Natural killer cell (primary cell): ENCODE results near the gene PSEN2. TPM values are rescaled to one million over a fixed set of nuclear protein-coding genes. Genes with fewer than 3 reads are reported as not detected.

ENCODE experiments used
- ATAC-seq, 3 donors: fragments of 150-1000 bp in 2 of 3; fragments of 200-7000 bp in 1 of 3; cut with Tn5 transposase; 1 replicate in 1 of 3; 2 replicates in 2 of 3; pipeline ENCODE4 v1.10.0; 2021; ENCODE audit warnings: mild to moderate bottlenecking in 2 of 3, moderate library complexity in 2 of 3
- DNase-seq, 2 donors: peaks; one replicate each; pipeline versions ENCODE4 v3.0.0 to v3.0.0-alpha.2; 2013 to 2021; ENCODE audit warnings: mixed read lengths in 1 of 2
- H3K27ac ChIP-seq: one replicate; pipeline ENCODE4 v1.5.1; 2013; ENCODE audit warnings: mild to moderate bottlenecking, low read length
- H3K27me3 ChIP-seq: one replicate; pipeline ENCODE4 v1.6.1; 2013; ENCODE audit warnings: low read length; ENCODE audit not compliant: control insufficient read depth, insufficient read depth
- H3K36me3 ChIP-seq: one replicate; pipeline ENCODE4 v1.6.1; 2013; ENCODE audit warnings: low read length; ENCODE audit not compliant: control insufficient read depth, insufficient read depth
- H3K4me1 ChIP-seq: one replicate; pipeline ENCODE4 v1.6.1; 2013; ENCODE audit warnings: low read length; ENCODE audit not compliant: control insufficient read depth, insufficient read depth
- H3K4me3 ChIP-seq: one replicate; pipeline ENCODE4 v1.5.1; 2013; ENCODE audit warnings: low read length
- H3K9me3 ChIP-seq: one replicate; pipeline ENCODE4 v1.6.1; 2013; ENCODE audit warnings: low read length; ENCODE audit not compliant: control insufficient read depth, insufficient read depth
- H3K27ac Mint-ChIP-seq, 2 donors: one replicate each; pipeline ENCODE4 v1.8.0; 2022; ENCODE audit warnings: mild to moderate bottlenecking in 2 of 2, mixed read lengths in 2 of 2, moderate library complexity in 1 of 2
- H3K27me3 Mint-ChIP-seq, 2 donors: one replicate each; pipeline ENCODE4 v1.8.0; 2022; ENCODE audit warnings: low read depth in 2 of 2, mixed read lengths in 2 of 2
- H3K36me3 Mint-ChIP-seq: one replicate; pipeline ENCODE4 v1.8.0; 2022; ENCODE audit warnings: mixed read lengths
- H3K4me1 Mint-ChIP-seq, 2 donors: one replicate each; pipeline ENCODE4 v1.8.0; 2022; ENCODE audit warnings: mixed read lengths in 2 of 2
- H3K4me3 Mint-ChIP-seq: one replicate; pipeline ENCODE4 v1.8.0; 2022; ENCODE audit warnings: mild to moderate bottlenecking, moderate library complexity, mixed read lengths
- H3K9me3 Mint-ChIP-seq, 2 donors: one replicate each; pipeline ENCODE4 v1.8.0; 2022; ENCODE audit warnings: mixed read lengths in 2 of 2
- CTCF ChIP-seq: fragments of 200-600 bp; IDR thresholded peaks from one replicate; pipeline ENCODE4 v1.8.0; 2022; ENCODE audit warnings: antibody characterized with exemption
- WGBS: methylation state at CpG from one replicate; pipeline ENCODE4 v1.1.7; 2013; ENCODE audit warnings: missing lambda C conversion rate; ENCODE audit not compliant: insufficient coverage; 5-methylcytosine and 5-hydroxymethylcytosine counted together
- intact Hi-C: fragments of 100-400 bp; cut with micrococcal nuclease; formaldehyde crosslinking; loops from one replicate; pipeline ENCODE4 v1.14.2; 2022
- total RNA-seq, 4 donors: library from RNA; stranded (reverse); fragments of 120-200 nt in 1 of 4; gene quantifications; one replicate each; pipeline versions ENCODE4 v1.2.3 to v1.2.4, GENCODE V29; 2013 to 2022

The PSEN2 gene
- total RNA-seq, 3 donors from 2014 or later (not counting 1 experiment from before 2014, with no cell fraction given) = 12.6 to 22.8 (median 14.9) TPM

GRCh38 chr1:226823643-226824042 lies 46.8 kb upstream of the PSEN2 start:
- no peak overlapping the region for H3K4me3 Mint-ChIP-seq
- H3K27me3 ChIP-seq = no peaks in the 10 kb centered on the region
- no peak overlapping the region for H3K4me3 ChIP-seq
- no peak overlapping the region for H3K27ac ChIP-seq
- H3K4me1 Mint-ChIP-seq = peaks cover 8 to 14% of the 10 kb centered on the region in 2 donors
- DNase-seq (no peak), ATAC-seq (no peak)
- no peaks in the 10 kb centered on the region for H3K9me3 Mint-ChIP-seq
- no peak overlapping the region for H3K27ac Mint-ChIP-seq
- H3K4me1 ChIP-seq = peaks cover 12% of the 10 kb centered on the region
- WGBS = 88% methylated on average over 5 of the region's 5 CpGs
- no peaks in the 10 kb centered on the region for H3K27me3 Mint-ChIP-seq
- intact Hi-C loops = loop anchor here (10.0 kb wide), 1 partner anchor 89 kb away; the partner anchor contains the start of gene ITPKB
- TF ChIP-seq CTCF = no peak
- H3K36me3 Mint-ChIP-seq = no peaks in the 10 kb centered on the region
- H3K9me3 ChIP-seq = no peaks in the 10 kb centered on the region
- no peaks in the 10 kb centered on the region for H3K36me3 ChIP-seq

- peaks cover 8 to 14% of the 10 kb centered on the region in 2 donors for H3K4me1 Mint-ChIP-seq
- DNase-seq (no peak), ATAC-seq (no peak)
- H3K36me3 ChIP-seq = no peaks in the 10 kb centered on the region
- H3K4me3 Mint-ChIP-seq = no peak overlapping the region
- no peaks in the 10 kb centered on the region for H3K36me3 Mint-ChIP-seq
- H3K9me3 ChIP-seq = no peaks in the 10 kb centered on the region
- H3K27ac Mint-ChIP-seq = peak overlapping the region in 1 of 2 donors; percentile 35
- H3K27me3 ChIP-seq = no peaks in the 10 kb centered on the region
- intact Hi-C loops = loop anchor here (5.0 to 10.0 kb wide), 3 partner anchors 90 to 278 kb away; partner anchors contain the start of genes ITPKB and STUM
- H3K27ac ChIP-seq = no peak overlapping the region
- peaks cover 12% of the 10 kb centered on the region for H3K4me1 ChIP-seq
- 80% methylated on average over 9 of the region's 9 CpGs for WGBS
- H3K4me3 ChIP-seq = no peak overlapping the region
- no peaks in the 10 kb centered on the region for H3K27me3 Mint-ChIP-seq
- no peak for TF ChIP-seq CTCF
- H3K9me3 Mint-ChIP-seq = no peaks in the 10 kb centered on the region
Measured at GRCh38 chr1:226825037-226825745, 45.2 kb upstream of the PSEN2 start.

GRCh38 chr1:226825746-226826100 lies 44.7 kb upstream of the PSEN2 start:
- peaks cover 8 to 14% of the 10 kb centered on the region in 2 donors for H3K4me1 Mint-ChIP-seq
- intact Hi-C loops = loop anchor here (5.0 to 10.0 kb wide), 3 partner anchors 91 to 278 kb away; partner anchors contain the start of genes ITPKB and STUM

More at GRCh38 chr1:226825746-226826100, 44.7 kb upstream of the PSEN2 start:
- Histone ChIP-seq H3K36me3 (no peaks in the 10 kb centered on the region), H3K4me1 (peaks cover 12% of the 10 kb centered on the region), H3K4me3 (no peak overlapping the region), H3K9me3 (no peaks in the 10 kb centered on the region), H3K27ac (no peak overlapping the region), H3K27me3 (no peaks in the 10 kb centered on the region)
- Mint-ChIP-seq H3K4me3 (no peak overlapping the region), H3K27ac (peak overlapping the region in 1 of 2 donors; percentile 35), H3K9me3 (no peaks in the 10 kb centered on the region), H3K27me3 (no peaks in the 10 kb centered on the region), H3K36me3 (no peaks in the 10 kb centered on the region)
- ATAC-seq = no peak
- 95% methylated on average over 3 of the region's 3 CpGs for WGBS
- DNase-seq = no peak
- no peak for TF ChIP-seq CTCF
